Tongue (tissue), 2 donors: ENCODE results near the gene LILRA2. TPM values are rescaled to one million over a fixed set of nuclear protein-coding genes. Genes with fewer than 3 reads are reported as not detected.
"Not testable (repeated sequence)": the region's sequence is repeated elsewhere in the genome, so short reads cannot be mapped to it uniquely, and the experiment has no call there.

Experiments used
- DNase-seq: peaks from one replicate; pipeline ENCODE4 v3.0.0-alpha.2; 2015
- total RNA-seq: library from RNA; depleted of rRNA; stranded (reverse); fragments of >200 nt; gene quantifications from one replicate; pipeline ENCODE4 v1.2.3, GENCODE V29; 2014

LILRA2 gene
- total RNA-seq = not detected

DNA sequence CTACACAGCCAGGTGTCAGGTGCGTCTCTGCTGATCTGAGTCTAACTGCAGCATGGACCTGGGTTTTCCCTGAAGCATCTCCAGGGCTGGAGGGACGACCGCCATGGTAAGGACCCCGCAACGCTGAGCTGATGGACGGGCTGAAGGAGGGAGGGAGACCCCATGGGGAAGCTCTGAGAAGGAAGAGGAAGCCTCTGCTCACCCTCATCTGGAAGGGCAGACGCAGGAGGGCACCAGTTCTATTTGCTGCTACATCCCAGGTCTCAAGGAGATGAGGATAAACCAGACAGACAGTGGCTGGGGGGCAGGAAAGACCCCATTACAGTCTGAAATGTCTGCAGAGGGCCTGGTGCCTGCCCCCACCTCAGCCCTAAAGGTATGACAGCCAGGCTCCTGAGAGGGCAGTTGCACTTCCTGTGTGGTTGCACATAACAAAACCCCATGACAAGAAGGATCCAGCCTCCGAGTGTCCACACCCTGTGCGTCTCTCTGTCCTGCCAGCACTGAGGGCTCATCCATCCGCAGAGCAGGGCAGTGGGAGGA lies at the start of gene LILRA2:
Gene LILRA2 (plus strand): TSS at position 461 of the 543 bp plus-strand sequence. CDS start 89 bp downstream, outside the sequence.
- DNase-seq = no peak

DNA sequence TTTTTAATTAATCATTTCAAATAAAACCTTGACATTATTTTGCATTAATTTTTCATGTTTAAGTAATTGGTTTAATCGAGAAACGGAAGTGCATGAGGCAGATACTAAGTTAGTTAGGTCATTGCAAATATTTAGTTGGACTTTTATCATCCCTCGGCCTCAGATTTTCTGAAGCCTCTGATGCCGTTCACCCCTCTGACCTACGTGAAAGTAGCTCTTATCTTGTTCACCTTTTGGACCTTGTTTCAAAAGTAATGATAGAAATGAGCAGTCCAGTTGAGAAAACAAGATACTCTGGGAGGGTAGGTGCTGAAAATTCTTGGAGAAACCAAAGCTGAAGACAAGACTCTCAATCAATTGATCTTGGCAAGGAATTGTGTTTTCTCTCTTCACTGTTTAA lies 48.0 kb upstream of the LILRA2 start:
- no peak for DNase-seq

DNA sequence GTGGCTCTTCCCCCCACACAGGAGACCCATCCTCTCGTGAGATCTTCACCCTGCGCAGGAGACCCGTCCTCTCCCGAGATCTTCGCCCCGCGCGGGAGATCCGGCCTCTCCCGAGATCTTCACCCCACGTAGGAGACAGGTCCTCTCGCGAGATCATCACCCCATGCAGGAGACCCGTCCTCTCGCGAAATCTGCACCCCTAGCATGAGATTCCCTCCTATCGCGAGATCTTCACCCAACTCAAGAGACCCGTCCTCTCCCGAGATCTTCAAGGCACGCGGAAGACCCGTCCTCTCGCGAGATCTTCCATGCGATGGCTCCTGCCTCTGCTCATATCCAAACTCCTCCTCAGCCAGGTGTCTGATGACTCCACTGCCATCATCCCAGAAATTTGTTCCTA lies 46.6 kb upstream of the LILRA2 start:
- no peak for DNase-seq

DNA sequence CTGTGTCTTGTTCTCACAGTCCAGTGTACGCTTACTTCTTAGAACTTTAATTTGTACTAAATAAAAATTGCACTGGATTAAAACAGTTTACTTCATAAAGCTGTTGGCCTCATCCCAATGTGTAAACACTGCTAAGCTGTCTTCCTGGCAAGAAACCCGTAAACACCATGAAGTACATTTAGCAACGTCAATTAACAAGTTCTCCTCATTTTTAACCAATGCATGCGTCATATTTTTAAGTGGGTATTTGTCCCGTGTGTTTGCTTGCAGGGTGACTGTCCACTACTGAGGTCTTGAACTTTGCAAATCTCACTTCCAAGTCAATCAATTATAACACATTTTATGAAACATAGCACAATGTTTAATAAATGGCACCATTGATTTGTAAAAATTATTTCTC lies 42.7 kb upstream of the LILRA2 start:
- DNase-seq = no peak

DNA sequence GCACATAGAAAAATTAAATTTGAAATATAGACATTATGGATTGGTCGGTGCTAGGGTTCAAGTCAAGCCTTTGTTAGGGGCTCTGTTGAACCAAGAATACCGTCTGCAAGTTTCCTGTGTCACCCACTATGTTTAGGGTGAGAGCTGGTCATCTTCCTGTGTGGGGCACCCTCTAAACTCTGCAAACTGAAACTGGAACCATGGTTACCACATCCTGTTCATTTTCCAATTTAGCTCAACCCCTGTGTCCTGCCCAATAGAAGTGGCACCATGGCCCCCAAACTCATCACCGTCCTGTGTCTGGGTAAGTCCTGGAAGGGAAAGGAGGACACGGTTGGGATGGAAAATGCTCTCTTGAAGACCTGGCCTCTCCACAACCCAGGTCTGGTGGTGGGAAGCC lies 41.1 kb upstream of the LILRA2 start:
- DNase-seq = no peak

DNA sequence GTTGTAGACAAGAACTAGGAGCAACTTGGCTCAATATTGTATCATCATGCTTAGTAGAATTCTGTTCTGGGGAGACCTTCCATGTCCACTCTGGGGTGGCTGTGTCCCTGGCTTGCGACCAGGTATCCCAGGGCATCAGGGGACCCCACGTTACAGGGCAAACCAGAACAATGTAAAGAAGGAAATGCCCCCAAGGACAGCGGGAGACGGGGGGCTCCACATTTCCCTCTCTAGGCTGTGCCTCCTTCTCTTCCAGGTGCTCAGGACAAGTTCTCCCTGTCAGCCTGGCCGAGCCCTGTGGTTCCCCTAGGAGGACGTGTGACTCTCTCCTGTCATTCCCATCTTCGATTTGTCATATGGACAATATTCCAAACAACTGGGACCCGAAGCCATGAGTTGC lies 40.1 kb upstream of the LILRA2 start:
- DNase-seq = no peak

DNA sequence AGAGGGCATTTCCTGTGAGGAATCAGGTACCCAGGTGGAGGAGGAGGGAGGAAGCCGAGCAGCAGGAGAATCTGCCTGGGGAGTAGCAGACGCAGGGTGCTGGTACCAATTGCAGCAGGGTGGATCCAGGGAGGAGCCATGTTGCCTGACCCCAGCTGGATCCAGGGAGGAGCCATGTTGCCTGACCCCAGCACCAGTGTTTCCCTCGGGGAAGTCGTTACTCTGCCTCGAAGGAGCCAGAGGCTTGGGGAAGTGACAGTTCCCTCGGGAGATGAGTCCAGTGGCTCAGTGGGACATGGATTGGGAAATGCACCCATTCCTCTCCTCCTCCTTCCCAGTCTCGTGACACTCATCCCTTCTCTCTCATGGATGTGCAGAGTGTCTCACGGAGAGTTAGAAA lies 39.4 kb upstream of the LILRA2 start:
- no peak for DNase-seq

DNA sequence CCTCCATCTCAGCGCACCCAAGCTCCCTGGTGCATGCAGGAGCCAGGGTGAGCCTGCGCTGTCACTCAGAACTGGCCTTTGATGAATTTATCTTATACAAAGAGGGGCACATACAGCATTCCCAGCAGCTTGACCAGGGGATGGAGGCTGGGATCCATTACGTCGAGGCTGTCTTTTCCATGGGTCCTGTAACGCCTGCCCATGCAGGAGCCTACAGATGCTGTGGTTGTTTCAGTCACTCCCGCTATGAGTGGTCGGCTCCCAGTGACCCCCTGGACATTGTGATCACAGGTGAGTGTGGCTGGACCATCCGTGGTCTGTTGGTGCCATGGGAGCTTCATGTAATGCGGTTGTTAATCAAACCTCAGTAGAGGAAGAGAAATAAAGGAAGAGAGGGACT lies 38.0 kb upstream of the LILRA2 start:
- no peak for DNase-seq

DNA sequence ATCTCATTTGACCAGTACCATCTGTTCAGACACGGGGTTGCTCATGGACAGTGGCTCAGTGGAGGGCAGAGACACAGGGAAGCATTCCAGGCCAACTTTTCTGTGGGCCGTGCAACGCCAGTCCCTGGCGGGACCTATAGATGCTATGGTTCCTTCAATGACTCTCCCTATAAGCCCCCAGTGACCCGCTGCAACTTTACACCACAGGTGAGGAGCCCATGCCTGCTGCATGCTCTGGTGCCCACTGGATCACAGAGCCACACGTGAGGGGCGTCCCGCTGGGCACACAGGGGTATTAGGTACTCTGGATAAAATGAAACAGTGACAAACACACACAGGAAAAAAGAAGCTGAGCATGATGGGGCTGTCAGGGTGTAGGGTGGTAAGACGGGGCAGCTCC lies 36.6 kb upstream of the LILRA2 start:
- no peak for DNase-seq

DNA sequence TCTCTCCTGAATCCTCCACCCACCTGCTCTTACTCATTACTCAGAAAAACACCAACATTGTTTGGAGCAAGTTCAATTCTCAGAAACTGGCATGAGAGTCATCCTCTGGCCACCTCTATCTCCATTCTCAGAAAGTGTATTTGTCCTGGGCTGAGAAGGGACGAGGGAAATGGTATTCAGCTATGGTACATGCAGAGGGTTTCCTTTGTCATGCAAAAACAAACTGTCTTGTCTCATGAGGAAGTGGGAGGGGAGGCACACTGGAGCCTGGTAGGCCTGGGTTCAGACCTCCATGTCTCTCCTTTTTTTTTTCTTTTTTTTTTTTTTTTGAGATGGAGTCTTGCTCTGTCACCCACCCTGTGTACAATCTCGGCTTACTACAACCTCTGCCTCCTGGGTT lies 31.9 kb upstream of the LILRA2 start:
- no peak for DNase-seq

DNA sequence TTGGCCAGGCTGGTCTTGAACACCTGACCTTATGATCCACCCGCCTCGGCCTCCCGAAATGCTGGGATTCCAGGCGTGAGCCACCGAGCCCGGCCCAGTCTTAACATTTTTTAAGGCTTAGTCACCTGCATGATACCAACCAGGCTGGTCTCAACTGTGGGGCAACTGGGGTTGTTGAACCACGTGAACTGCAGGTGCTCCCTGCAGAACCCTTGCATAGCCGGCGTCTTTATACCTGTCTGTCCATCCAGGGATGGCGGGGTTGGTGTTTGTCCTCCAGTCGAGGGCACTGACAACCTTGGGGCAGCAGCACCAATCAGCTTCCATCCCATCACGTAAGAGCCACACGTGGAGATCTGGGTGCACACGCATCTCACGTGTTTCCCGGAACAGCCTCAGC lies 24.8 kb upstream of the LILRA2 start:
- no peak for DNase-seq

DNA sequence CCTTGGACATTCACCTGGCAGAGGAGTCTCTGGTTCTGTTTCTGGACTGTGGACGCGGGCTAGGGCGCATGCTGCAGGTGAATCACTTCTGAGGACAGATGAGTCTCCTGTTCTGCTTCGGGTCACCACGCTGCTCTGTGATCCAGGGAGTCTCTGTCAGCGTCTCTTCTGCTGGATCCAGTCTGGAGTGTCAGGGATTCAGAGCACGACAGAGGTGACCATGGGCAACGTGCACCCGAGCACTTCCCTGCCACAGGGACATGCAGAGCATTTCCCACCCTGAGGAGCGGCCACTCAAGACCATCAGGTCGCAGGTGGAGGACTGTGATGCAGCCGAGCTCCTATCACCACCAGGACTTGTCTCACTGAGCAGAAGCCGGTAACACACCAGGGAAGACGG lies 24.4 kb upstream of the LILRA2 start:
- DNase-seq = no peak

DNA sequence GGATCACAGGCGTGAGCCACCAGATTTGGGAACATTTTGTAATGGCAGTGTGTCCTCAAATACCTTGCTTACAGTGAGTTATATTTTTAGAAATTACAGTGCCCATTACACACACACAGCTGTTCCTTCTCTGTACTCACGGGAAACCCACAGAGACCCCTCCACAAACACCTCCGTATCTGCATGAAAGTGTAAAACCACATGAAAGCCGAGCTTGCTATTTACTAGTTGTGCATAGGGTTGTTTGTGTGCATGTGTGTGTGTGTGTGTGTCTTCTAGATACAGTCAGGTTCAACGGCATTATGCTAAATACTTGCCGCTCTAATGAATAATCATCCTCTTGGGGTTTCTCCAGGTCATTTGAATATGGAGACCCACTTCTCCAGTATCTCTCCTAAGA lies 22.3 kb upstream of the LILRA2 start:
- DNase-seq = no peak

DNA sequence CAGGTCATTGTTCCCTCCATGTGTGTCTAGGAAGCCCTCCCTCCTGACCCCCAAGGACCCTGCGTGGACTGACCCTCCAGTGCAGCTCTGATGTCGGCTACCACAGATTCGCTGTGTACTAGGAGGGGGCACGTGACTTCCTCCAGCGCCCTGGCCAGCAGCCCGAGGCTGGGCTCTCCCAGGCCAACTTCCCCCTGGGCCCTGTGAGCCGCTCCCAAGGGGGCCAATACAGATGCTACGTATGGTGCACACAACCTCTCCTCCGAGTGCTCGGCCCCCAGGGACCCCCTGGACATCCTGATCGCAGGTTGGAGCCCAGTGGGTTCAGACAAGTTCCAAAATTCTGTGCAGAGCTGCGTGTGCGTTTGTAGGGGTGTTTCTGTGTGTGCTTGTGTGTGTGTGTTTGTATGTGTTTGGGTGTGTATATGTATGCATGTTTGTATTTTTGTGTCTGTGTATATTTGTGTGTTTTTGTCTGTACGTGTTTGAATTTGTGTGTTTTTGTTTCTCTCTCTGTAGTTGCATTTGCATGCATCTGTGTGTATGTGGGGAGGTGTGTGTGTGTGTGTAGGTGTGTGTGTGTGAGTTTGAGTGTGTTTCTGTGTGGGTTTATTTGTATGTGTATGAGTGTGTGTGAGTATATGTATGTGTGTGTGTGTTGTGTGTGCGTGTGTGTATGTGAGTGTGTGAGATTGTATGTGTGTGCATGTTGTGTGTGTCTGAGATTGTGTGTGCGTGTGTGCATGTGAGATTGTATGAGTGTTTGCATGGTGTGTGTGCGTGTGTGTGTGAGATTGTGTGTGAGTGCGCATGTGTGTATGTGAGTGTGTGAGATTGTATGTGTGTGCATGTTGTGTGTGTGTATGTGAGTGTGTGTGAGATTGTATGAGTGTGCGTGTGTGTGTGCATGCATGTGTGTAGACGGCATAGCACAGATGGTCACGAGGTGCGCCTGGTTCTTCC lies 21.4 kb upstream of the LILRA2 start:
- DNase-seq = no peak

DNA sequence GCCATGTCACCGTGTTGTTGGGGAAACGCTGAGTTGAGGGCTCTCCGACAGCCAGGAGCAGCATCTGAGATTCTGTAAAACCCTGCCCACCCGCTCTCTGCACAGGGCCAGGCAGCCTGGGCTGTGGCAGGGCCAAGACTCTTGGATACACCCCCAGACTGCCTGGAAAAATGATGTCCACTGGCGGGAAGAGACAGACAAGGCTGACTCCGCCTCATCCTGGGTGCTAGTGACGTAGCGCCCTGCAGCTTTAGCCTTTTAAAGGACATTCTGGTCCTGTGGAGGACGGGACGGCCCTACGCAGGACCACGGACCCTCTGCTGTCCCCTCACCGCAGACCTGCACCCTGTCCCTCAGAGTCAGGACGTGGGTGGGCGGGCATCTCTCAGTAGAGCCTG lies 20.7 kb upstream of the LILRA2 start:
- no peak for DNase-seq

DNA sequence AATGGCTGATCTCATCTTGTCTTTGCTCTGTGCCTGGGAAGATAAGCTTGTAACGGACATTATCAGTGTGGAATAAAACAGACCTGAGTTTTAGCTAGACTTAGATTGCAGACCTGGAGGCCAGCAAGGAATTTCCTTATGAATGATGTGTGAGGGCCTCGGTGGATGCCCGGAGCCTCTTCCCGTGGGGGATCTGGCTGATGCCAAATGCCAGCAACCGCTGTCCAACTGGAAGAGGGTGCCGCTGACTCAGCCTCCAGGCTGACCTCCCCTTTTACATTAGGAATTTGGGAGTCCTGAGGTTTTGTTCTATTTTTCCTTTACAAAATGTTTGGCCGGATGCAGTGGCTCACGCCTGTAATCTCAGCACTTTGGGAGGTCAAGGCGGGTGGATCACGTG lies 19.6 kb upstream of the LILRA2 start:
- DNase-seq = no peak

DNA sequence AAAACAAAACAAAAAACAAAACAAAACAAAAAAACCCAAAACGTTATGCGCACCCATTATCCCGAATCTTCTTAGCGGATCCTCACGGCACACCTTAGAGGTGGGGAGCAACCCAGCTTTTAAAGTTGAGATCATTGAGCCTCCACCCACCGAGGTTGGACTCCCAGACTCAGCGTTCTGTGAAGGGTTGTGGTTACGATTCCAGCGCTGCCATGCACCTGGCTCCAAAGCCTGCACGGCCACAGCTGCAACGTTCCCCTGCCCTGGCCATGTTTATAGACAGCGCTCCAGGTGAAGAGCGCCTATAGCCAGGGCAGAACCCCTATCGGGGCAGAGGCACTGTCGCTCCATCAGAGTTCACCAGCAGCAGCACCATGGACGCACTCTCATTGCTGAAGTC lies 18.7 kb upstream of the LILRA2 start:
- DNase-seq = no peak

DNA sequence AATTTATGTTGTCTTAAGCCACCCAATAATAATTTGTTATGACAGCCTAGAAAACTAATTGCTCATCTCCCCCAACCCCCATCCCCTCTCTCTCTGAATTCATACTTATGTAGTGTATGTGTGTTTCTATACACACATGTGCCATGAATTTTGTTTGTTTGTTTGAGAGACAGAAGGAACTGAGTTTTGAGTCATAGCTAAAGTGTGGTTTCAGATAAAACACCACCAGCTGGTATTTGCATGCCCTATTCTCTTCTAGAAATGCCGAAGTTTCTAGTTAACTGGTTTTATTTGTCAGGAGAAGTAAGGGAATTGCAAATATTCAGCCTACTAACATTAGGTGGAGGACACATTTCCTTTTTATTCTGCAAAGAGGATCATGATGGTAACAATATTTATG lies 17.4 kb upstream of the LILRA2 start:
- DNase-seq = no peak

DNA sequence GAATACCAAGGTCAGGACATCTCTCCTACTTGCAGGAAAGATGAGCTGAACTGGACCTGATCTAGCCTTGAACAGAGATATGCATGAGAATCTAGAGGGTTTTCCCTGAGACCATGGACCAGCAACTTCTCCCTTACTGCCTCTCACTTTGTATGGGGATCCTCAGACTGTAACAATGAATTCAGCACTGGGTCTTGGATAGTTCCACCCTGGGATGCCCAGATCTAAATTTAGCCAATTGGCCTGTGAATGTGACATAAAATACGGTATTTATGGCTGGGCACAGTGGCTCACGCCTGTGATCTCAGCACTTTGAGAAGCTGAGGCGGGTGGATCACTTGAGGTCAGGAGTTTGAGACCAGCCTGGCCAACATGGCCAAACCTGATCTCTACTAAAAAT lies 15.3 kb upstream of the LILRA2 start:
- DNase-seq = no peak

DNA sequence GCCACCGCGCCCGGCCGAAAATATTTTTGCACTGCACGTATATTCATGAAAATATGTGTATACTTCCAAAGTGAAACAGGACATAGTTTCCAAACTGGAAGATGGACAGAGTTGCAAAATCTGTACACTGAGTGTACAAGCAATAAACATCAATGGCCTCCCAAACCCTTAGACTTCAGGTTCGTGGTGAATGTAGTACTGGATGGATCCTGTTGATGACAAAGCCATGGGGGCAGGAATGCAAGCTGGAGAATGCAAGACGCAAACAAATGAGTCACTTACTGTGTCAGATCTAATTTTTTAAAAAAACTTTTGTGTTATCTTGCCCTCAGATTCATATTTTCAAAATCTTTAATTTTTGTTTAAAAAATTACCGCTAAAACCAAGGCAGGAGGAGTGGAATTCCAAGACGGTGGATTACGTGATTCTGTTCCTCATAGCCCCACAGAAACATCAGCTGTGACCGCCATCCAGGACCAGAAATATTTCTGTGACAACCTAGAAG lies 12.7 kb upstream of the LILRA2 start:
- DNase-seq = no peak

DNA sequence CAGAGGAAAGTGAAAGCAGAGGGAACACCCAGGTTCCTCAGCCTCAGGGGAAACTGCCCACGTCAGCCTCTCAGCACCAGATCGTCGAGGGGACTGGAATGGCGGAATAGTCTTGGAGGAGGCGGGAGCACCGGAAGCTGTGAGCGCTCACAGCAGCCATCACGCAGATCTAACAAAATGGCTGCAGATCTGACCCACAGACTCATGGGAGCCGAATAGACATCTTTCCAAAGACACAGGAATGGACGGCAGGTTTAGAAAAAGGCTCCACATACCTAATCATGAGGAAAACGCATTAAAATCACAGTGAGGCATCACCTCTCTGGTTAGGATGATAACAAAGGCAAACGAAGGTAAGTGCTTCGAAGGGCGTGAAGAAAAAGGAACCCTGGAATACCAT lies 11.8 kb upstream of the LILRA2 start:
- DNase-seq = no peak

DNA sequence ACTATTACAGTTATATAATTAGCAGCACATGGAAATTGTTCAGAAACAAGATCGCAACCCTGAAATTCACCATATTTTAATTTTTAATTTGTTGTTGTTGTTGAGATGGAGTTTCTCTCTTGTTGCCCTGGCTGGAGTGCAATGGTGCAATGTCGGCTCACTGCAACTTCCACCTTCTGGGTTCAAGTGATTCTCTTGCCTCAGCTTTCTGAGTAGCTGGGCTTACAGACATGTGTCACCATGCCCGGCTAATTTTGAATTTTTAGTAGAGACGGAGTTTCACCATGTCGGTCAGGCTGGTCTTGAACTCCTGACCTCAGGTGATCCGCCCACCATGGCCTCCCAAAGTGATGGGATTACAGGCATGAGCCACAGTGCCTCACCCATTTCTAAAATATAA lies 10.4 kb upstream of the LILRA2 start:
- DNase-seq = not testable (repeated sequence)

DNA sequence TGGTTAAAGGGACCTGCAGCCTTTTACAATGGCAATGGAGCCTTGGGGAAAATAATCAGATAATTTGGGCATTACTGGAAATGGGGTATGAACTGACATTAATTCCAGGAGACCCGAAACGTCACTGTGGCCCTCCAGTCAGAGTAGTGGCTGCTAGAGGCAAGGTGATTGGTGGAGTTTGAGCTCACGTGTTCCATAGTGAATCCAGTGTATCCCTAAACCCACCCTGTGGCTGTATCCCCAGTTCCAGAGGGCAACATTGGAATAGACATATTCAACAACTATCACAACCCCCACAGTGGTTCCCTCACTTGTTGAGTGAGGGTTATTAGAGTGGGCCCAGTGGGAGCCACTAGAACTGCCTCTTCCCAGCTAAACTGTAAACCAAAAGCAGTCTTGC lies 3.3 kb upstream of the LILRA2 start:
- no peak for DNase-seq
